Peyer's patch (tissue), 4 donors: ENCODE data around the gene ACTR1A.

Experiments
- CTCF ChIP-seq, 6 experiments: fragments of 450-650 bp in 4 of 6; fragments of 200-600 bp in 2 of 6; sonication (generic) in 1 of 6; IDR thresholded peaks; one replicate each; pipeline ENCODE4 v1.5.1; 2017 to 2019; ENCODE audit warnings: antibody characterized with exemption in 6 of 6, mild to moderate bottlenecking in 3 of 6, moderate library complexity in 1 of 6
- POLR2A ChIP-seq, 2 donors: fragments of 450-650 bp; IDR thresholded peaks; one replicate each; pipeline ENCODE4 v1.5.1; 2017; ENCODE audit warnings: antibody characterized with exemption in 2 of 2, mild to moderate bottlenecking in 2 of 2, moderate library complexity in 2 of 2

- TF ChIP-seq CTCF (IDR thresholded peaks at IDR 0.05): no peak
- TF ChIP-seq POLR2A (IDR thresholded peaks at IDR 0.05): no peak
These were observed 22.9 kb downstream of the ACTR1A start for GRCh38 chr10:102479651-102480050.
